Measurements from ENCODE around the gene TCFL5. TPM values are rescaled to one million over a fixed set of nuclear protein-coding genes. Genes with fewer than 3 reads are reported as not detected.
A peak's percentile ranks its signal among the peaks of the same experiment; 100 is the strongest.

Gene TCFL5
- total RNA-seq, 4 donors from 2014 or later: 9.0 to 20.3 (median 12.7) TPM

GRCh38 chr20:62832951-62833391 lies 28.7 kb downstream of the TCFL5 start:
- peak in 1 of 2 donors; percentile 61 for DNase-seq (ENCODE audit: low spot score in 2 of 2)
- WGBS: 56% methylated on average over 10 of the region's 14 CpGs
- Histone ChIP-seq H3K27me3 (peaks cover 2% of the 10 kb centered on the region), H3K27ac (no peak overlapping the region), H3K9me3 (no peaks in the 10 kb centered on the region), H3K4me3 (no peak overlapping the region), H3K36me3 (no peaks in the 10 kb centered on the region), H3K4me1 (peaks cover 39% of the 10 kb centered on the region)
- TF ChIP-seq POLR2AphosphoS5 (IDR thresholded peaks at IDR 0.05) (no peak), EP300 (IDR thresholded peaks at IDR 0.05) (no peak), POLR2A (IDR thresholded peaks at IDR 0.05) (no peak), CTCF (IDR thresholded peaks at IDR 0.05) (no peak)

- TF ChIP-seq CTCF (IDR thresholded peaks at IDR 0.05) (no peak), POLR2A (IDR thresholded peaks at IDR 0.05) (no peak), EP300 (IDR thresholded peaks at IDR 0.05) (no peak), POLR2AphosphoS5 (IDR thresholded peaks at IDR 0.05) (no peak)
- H3K4me3 ChIP-seq: peak overlapping the region; percentile 7
- DNase-seq (ENCODE audit: low spot score in 2 of 2): no peak
- no peaks in the 10 kb centered on the region for H3K36me3 ChIP-seq
- H3K9me3 ChIP-seq: no peaks in the 10 kb centered on the region
- peaks cover 2% of the 10 kb centered on the region for H3K27me3 ChIP-seq
- H3K27ac ChIP-seq: no peak overlapping the region
- 2% methylated on average over 6 of the region's 22 CpGs for WGBS
- peaks cover 33% of the 10 kb centered on the region for H3K4me1 ChIP-seq
Observed at GRCh38 chr20:62832212-62832922, 29.3 kb downstream of the TCFL5 start.

- Histone ChIP-seq H3K4me1 (peaks cover 29% of the 10 kb centered on the region), H3K4me3 (peak overlapping the region; percentile 7), H3K27me3 (peaks cover 2% of the 10 kb centered on the region), H3K27ac (no peak overlapping the region), H3K36me3 (no peaks in the 10 kb centered on the region), H3K9me3 (no peaks in the 10 kb centered on the region)
- DNase-seq (ENCODE audit: low spot score in 2 of 2): no peak
- 49% methylated on average over 6 of the region's 10 CpGs for WGBS
- TF ChIP-seq EP300 (IDR thresholded peaks at IDR 0.05) (no peak), POLR2A (IDR thresholded peaks at IDR 0.05) (no peak)
Observed at GRCh38 chr20:62831854-62832211, 29.8 kb downstream of the TCFL5 start.

GRCh38 chr20:62831361-62831788 lies 30.2 kb downstream of the TCFL5 start:
- no peaks in the 10 kb centered on the region for H3K9me3 ChIP-seq
- no peaks in the 10 kb centered on the region for H3K36me3 ChIP-seq
- H3K4me1 ChIP-seq: peaks cover 25% of the 10 kb centered on the region
- H3K4me3 ChIP-seq: no peak overlapping the region
- 57% methylated on average over 10 of the region's 10 CpGs for WGBS
- H3K27ac ChIP-seq: no peak overlapping the region
- no peak for DNase-seq (ENCODE audit: low spot score in 2 of 2)
- TF ChIP-seq CTCF (IDR thresholded peaks at IDR 0.05) (no peak), EP300 (IDR thresholded peaks at IDR 0.05) (no peak), POLR2A (IDR thresholded peaks at IDR 0.05) (no peak), POLR2AphosphoS5 (IDR thresholded peaks at IDR 0.05) (no peak)
- peaks cover under 1% of the 10 kb centered on the region for H3K27me3 ChIP-seq

- TF ChIP-seq POLR2A (IDR thresholded peaks at IDR 0.05) (no peak), CTCF (IDR thresholded peaks at IDR 0.05) (no peak), EP300 (IDR thresholded peaks at IDR 0.05) (no peak), POLR2AphosphoS5 (IDR thresholded peaks at IDR 0.05) (no peak)
- Histone ChIP-seq H3K27me3 (no peaks in the 10 kb centered on the region), H3K4me1 (peaks cover 19% of the 10 kb centered on the region), H3K4me3 (no peak overlapping the region), H3K27ac (no peak overlapping the region), H3K36me3 (no peaks in the 10 kb centered on the region), H3K9me3 (no peaks in the 10 kb centered on the region)
- WGBS: 57% methylated on average over 10 of the region's 22 CpGs
- no peak for DNase-seq (ENCODE audit: low spot score in 2 of 2)
Observed at GRCh38 chr20:62830821-62831220, 30.8 kb downstream of the TCFL5 start.
